Putamen (tissue), 1 donor: Measurements from ENCODE around the gene JUN.
"Not testable (repeated sequence)": the region's sequence is repeated elsewhere in the genome, so short reads cannot be mapped to it uniquely, and the experiment has no call there.

Experiments used
- DNase-seq: peaks from one replicate; pipeline ENCODE4 v3.0.0-alpha.2; 2016; ENCODE audit warnings: low spot score

JUN gene

GRCh38 chr1:58808077-58808476 lies 24.2 kb upstream of the JUN start:
- DNase-seq, result no peak

GRCh38 chr1:58805716-58806571 lies 22.1 kb upstream of the JUN start:
- no peak for DNase-seq

GRCh38 chr1:58804853-58805565 lies 21.2 kb upstream of the JUN start:
- no peak for DNase-seq

GRCh38 chr1:58803858-58804257 lies 20.0 kb upstream of the JUN start:
- DNase-seq, result no peak

- no peak for DNase-seq
Observed at GRCh38 chr1:58802640-58803399, 19.0 kb upstream of the JUN start.

- not testable (repeated sequence) for DNase-seq
Observed at GRCh38 chr1:58801286-58801685, 17.4 kb upstream of the JUN start.

- DNase-seq, result no peak
Observed at GRCh38 chr1:58799650-58800049, 15.8 kb upstream of the JUN start.

GRCh38 chr1:58798910-58799442 lies 15.1 kb upstream of the JUN start:
- no peak for DNase-seq

GRCh38 chr1:58796416-58796815 lies 12.6 kb upstream of the JUN start:
- DNase-seq, result no peak

- no peak for DNase-seq
Observed at GRCh38 chr1:58794585-58794984, 10.7 kb upstream of the JUN start.

GRCh38 chr1:58792846-58793245 lies 9.0 kb upstream of the JUN start:
- no peak for DNase-seq

GRCh38 chr1:58791106-58791505 lies 7.3 kb upstream of the JUN start:
- DNase-seq, result no peak

- DNase-seq, result no peak
Observed at GRCh38 chr1:58789996-58790660, 6.3 kb upstream of the JUN start.

GRCh38 chr1:58789322-58789856 lies 5.5 kb upstream of the JUN start:
- DNase-seq, result no peak

- no peak for DNase-seq
Observed at GRCh38 chr1:58788259-58788658, 4.4 kb upstream of the JUN start.

GRCh38 chr1:58786927-58787245 lies 3.0 kb upstream of the JUN start:
- DNase-seq, result no peak

GRCh38 chr1:58786184-58786926 lies 2.5 kb upstream of the JUN start:
- DNase-seq, result no peak

- DNase-seq, result no peak
Observed at GRCh38 chr1:58785442-58786058, 1.7 kb upstream of the JUN start.

GRCh38 chr1:58784758-58785441 lies 1.1 kb upstream of the JUN start:
- DNase-seq, result peak; percentile 85
